Endothelial cell of umbilical vein (primary cell): ENCODE results near the gene CNNM2. TPM values are rescaled to one million over a fixed set of nuclear protein-coding genes. Genes with fewer than 3 reads are reported as not detected.

Source experiments
- BruUV-seq: library from RNA; stranded (reverse); fragments of 400-500 nt; replicated peaks from 2 replicates; lab custom pipeline; 2021; lab: Mats Ljungman, UMichigan
- CTCF ChIA-PET: fragments of 300-600, 350-600 bp; sonication (Branson Sonifier 250); formaldehyde crosslinking; loops from one replicate; lab custom pipeline; 2021; ENCODE audit warnings: antibody characterized with exemption, inconsistent platforms; lab: Charles Lee
- POLR2A ChIA-PET: fragments of 300-600, 350-600 bp; sonication (Branson Sonifier 250); formaldehyde crosslinking; loops from one replicate; lab custom pipeline; 2021; ENCODE audit warnings: antibody characterized with exemption, inconsistent platforms; lab: Charles Lee
- DNase-seq: peaks from one replicate; pipeline ENCODE4 v3.0.0-alpha.2; 2011; ENCODE audit warnings: low read depth, low spot score
- FAIRE-seq: peaks from 2 replicates; lab custom pipeline; 2011; peaks lifted over from hg19 to GRCh38; lab: Jason Lieb, UNC
- H2AFZ ChIP-seq: 2 replicates; pipeline ENCODE4 v1.6.0; 2012; ENCODE audit warnings: low read depth, low read length, control low read depth, inconsistent platforms
- H3K27ac ChIP-seq: 2 replicates; pipeline ENCODE4 v1.5.1; 2011; ENCODE audit warnings: low read depth, mild to moderate bottlenecking, control low read depth, low read length, moderate library complexity; ENCODE audit not compliant: insufficient read depth
- H3K27me3 ChIP-seq, 2 experiments: 2 replicates each; pipeline versions ENCODE4 v1.6.0 to v1.6.1; 2011; ENCODE audit warnings: low read length in 2 of 2, mixed read lengths in 1 of 2; ENCODE audit not compliant: control insufficient read depth in 2 of 2, insufficient read depth in 2 of 2
- H3K36me3 ChIP-seq, 2 experiments: 2 replicates in 1 of 2; 3 replicates in 1 of 2; pipeline ENCODE4 v1.5.1; 2011; ENCODE audit warnings: low read length in 2 of 2, mild to moderate bottlenecking in 1 of 2, moderate library complexity in 1 of 2; ENCODE audit not compliant: control insufficient read depth in 2 of 2, insufficient read depth in 2 of 2; ENCODE audit errors: extremely low read depth in 1 of 2
- H3K4me1 ChIP-seq: 3 replicates; pipeline ENCODE4 v1.5.1; 2011; ENCODE audit warnings: mild to moderate bottlenecking, low read length; ENCODE audit not compliant: control insufficient read depth, insufficient read depth; ENCODE audit errors: extremely low read depth
- H3K4me2 ChIP-seq: 2 replicates; pipeline ENCODE4 v1.6.1; 2011; ENCODE audit warnings: low read length, control low read depth, mixed read lengths; ENCODE audit not compliant: insufficient read depth
- H3K4me3 ChIP-seq, 3 experiments: fragments of 200-600 bp in 1 of 3; sonication (generic), shearing (Covaris generic) in 1 of 3; replicated peaks in 1 of 3; 2 replicates each; pipeline ENCODE4 v1.5.1; 2011 to 2016; ENCODE audit warnings: control low read depth in 3 of 3, low read length in 3 of 3, mild to moderate bottlenecking in 2 of 3, inconsistent platforms in 1 of 3, low read depth in 1 of 3, moderate library complexity in 1 of 3; ENCODE audit not compliant: insufficient read depth in 1 of 3
- H3K79me2 ChIP-seq: 2 replicates; pipeline ENCODE4 v1.6.0; 2012; ENCODE audit warnings: low read length, inconsistent platforms; ENCODE audit not compliant: control insufficient read depth, insufficient read depth
- H3K9ac ChIP-seq: replicated peaks from 2 replicates; pipeline ENCODE3; 2011; ENCODE audit warnings: low read length, control low read depth; ENCODE audit not compliant: insufficient read depth; ENCODE audit errors: extremely low read depth
- H3K9me1 ChIP-seq: replicated peaks from 3 replicates; pipeline ENCODE4 v1.6.0; 2011; ENCODE audit warnings: mild to moderate bottlenecking, low read length; ENCODE audit not compliant: control insufficient read depth, insufficient read depth; ENCODE audit errors: extremely low read depth
- H3K9me3 ChIP-seq: replicated peaks from 2 replicates; pipeline ENCODE4 v1.5.1; 2012; ENCODE audit warnings: low read length, inconsistent platforms; ENCODE audit not compliant: control insufficient read depth, insufficient read depth
- H4K20me1 ChIP-seq: replicated peaks from 2 replicates; pipeline ENCODE3; 2011; ENCODE audit warnings: mild to moderate bottlenecking, low read length; ENCODE audit not compliant: control insufficient read depth, insufficient read depth; ENCODE audit errors: extremely low read depth
- CTCF ChIP-seq, 2 donors: IDR thresholded peaks; 1 replicate in 1 of 2; 2 replicates in 1 of 2; pipeline ENCODE4 v1.5.1; 2011; ENCODE audit warnings: low read length in 2 of 2, mild to moderate bottlenecking in 2 of 2, moderate library complexity in 2 of 2, control low read depth in 1 of 2, inconsistent platforms in 1 of 2, low read depth in 1 of 2; ENCODE audit not compliant: insufficient read depth in 1 of 2; ENCODE audit errors: extremely low read depth in 1 of 2
- EZH2 ChIP-seq: IDR thresholded peaks from 2 replicates; pipeline ENCODE4 v1.6.1; 2012; ENCODE audit warnings: borderline replicate concordance, low read depth, mild to moderate bottlenecking, moderate library complexity, low read length, inconsistent platforms; ENCODE audit not compliant: severe bottlenecking
- FOS ChIP-seq: IDR thresholded peaks from 2 replicates; pipeline ENCODE4 v1.6.1; 2011; ENCODE audit warnings: mild to moderate bottlenecking, low read length, moderate library complexity, borderline replicate concordance; ENCODE audit not compliant: insufficient read depth
- GATA2 ChIP-seq: IDR thresholded peaks from 2 replicates; pipeline ENCODE4 v1.7.0; 2011; ENCODE audit warnings: low read depth, mild to moderate bottlenecking, moderate library complexity, mixed read lengths, low read length; ENCODE audit not compliant: insufficient read length, insufficient read depth
- JUN ChIP-seq: IDR thresholded peaks from 2 replicates; pipeline ENCODE4 v1.6.1; 2011; ENCODE audit warnings: borderline replicate concordance, low read depth; ENCODE audit not compliant: insufficient read length, insufficient read depth
- MAX ChIP-seq: IDR thresholded peaks from 2 replicates; pipeline ENCODE4 v1.6.1; 2011; ENCODE audit not compliant: insufficient read depth, insufficient read length
- MYC ChIP-seq: IDR thresholded peaks from one replicate; pipeline ENCODE4 v1.6.1; 2011; ENCODE audit warnings: mild to moderate bottlenecking, low read depth, low read length
- POLR2A ChIP-seq: IDR thresholded peaks from 2 replicates; pipeline ENCODE4 v1.6.1; 2012; ENCODE audit warnings: low read depth, mild to moderate bottlenecking, control low read depth, low read length
- POLR2AphosphoS5 ChIP-seq: IDR thresholded peaks from 2 replicates; pipeline ENCODE4 v1.6.1; 2012; ENCODE audit warnings: low read depth, mild to moderate bottlenecking, control low read depth, low read length, moderate library complexity; ENCODE audit not compliant: insufficient read depth
- dilution Hi-C: fragments of 300-500 bp; cut with MboI; formaldehyde crosslinking; loops from one replicate; pipeline ENCODE4 v1.15.0; 2019; ENCODE audit warnings: low sequenced_read_pairs; ENCODE audit not compliant: extremely low pct_ligation_motif_present
- intact Hi-C: fragments of 100-400 bp; cut with micrococcal nuclease; formaldehyde crosslinking; loops from one replicate; pipeline ENCODE4 v1.10.0; 2022
- polyA plus RNA-seq, 4 experiments: library from polyadenylated mRNA; depleted of rRNA in 3 of 4; stranded (reverse) in 3 of 4; unstranded in 1 of 4; fragments of >200 nt; gene quantifications; 2 replicates each; pipeline versions ENCODE4 v1.2.1 to v1.2.3, GENCODE V29; 2011 to 2012; ENCODE audit warnings: missing spikeins in 1 of 4
- total RNA-seq: library from RNA; stranded (reverse); gene quantifications from 2 replicates; pipeline ENCODE4 v1.2.3, GENCODE V29; 2021

CNNM2 gene
- total and polyA plus RNA-seq, 2 donors (not counting 3 experiments of a cell fraction or from before 2014, with no cell fraction given), result 1.9 to 3.0 TPM

GRCh38 chr10:103114876-103115275 is 196.8 kb downstream of the CNNM2 start:
- Histone ChIP-seq H3K4me3 (no peak overlapping the region), H3K4me1 (no peaks in the 10 kb centered on the region), H2AFZ (no peak overlapping the region), H3K36me3 (no peaks in the 10 kb centered on the region), H3K9me3 (no peaks in the 10 kb centered on the region), H3K27me3 (no peaks in the 10 kb centered on the region), H3K4me2 (no peak overlapping the region), H4K20me1 (no peaks in the 10 kb centered on the region), H3K79me2 (peaks cover 9% of the 10 kb centered on the region), H3K9ac (no peak overlapping the region), H3K9me1 (no peaks in the 10 kb centered on the region), H3K27ac (no peak overlapping the region)
- CTCF ChIA-PET, result no interaction called here
- intact Hi-C loops (no loop called here), dilution Hi-C loops (no loop called here)
- TF ChIP-seq MYC, result no peak
- TF ChIP-seq GATA2, result no peak
- TF ChIP-seq POLR2AphosphoS5, result no peak
- TF ChIP-seq CTCF (IDR thresholded peaks at IDR 0.05; ENCODE audit: extremely low read depth in 1 of 2, insufficient read depth in 1 of 2, low read depth in 1 of 2, low read length in 2 of 2), result no peak
- no peak for TF ChIP-seq JUN
- TF ChIP-seq POLR2A, result no peak
- TF ChIP-seq MAX, result no peak
- TF ChIP-seq EZH2, result no peak
- TF ChIP-seq FOS, result no peak
- FAIRE-seq (no peak), DNase-seq (no peak)
- no TSS peak for BruUV-seq
- POLR2A ChIA-PET, result no interaction called here
